HepG2 (cell line): Measurements from ENCODE around the gene UBTF. TPM values are rescaled to one million over a fixed set of nuclear protein-coding genes. Genes with fewer than 3 reads are reported as not detected.

Source experiments
- ATAC-seq: fragments of 200-7000 bp; cut with Tn5 transposase; 3 replicates; pipeline ENCODE4 v1.9.1; 2020; ENCODE audit warnings: mild to moderate bottlenecking, moderate library complexity
- BruUV-seq: library from RNA; stranded (reverse); fragments of 400-500 nt; replicated peaks from 2 replicates; lab custom pipeline; 2021; lab: Mats Ljungman, UMichigan
- CTCF ChIA-PET: fragments of 300-600 bp; formaldehyde crosslinking; extraction: SDS; loops from one replicate; lab custom pipeline; 2021; ENCODE audit warnings: low total read pairs, inconsistent platforms, low intra/inter-chr PET ratio; lab: Yijun Ruan, JAX
- POLR2A ChIA-PET: fragments of 350-600 bp; sonication (Branson Sonifier 250); formaldehyde crosslinking; loops from one replicate; lab custom pipeline; 2020; ENCODE audit warnings: antibody characterized with exemption, inconsistent platforms; lab: Yijun Ruan, JAX
- DNase-seq: peaks from one replicate; pipeline ENCODE4 v3.0.0-alpha.2; 2015; ENCODE audit warnings: low spot score
- FAIRE-seq: peaks from 3 replicates; lab custom pipeline; 2011; peaks lifted over from hg19 to GRCh38; lab: Jason Lieb, UNC
- H2AFZ ChIP-seq: one replicate; pipeline ENCODE4 v1.6.1; 2011; ENCODE audit warnings: low read length, inconsistent platforms
- H3K27ac ChIP-seq: fragments of 300-600 bp; 3 replicates; pipeline ENCODE4 v1.8.0; 2011; ENCODE audit warnings: mixed run types, mild to moderate bottlenecking, mixed read lengths, low read length, inconsistent platforms; ENCODE audit not compliant: insufficient read depth; ENCODE audit errors: extremely low read length
- H3K27me3 ChIP-seq, 2 experiments: fragments of 200-600 bp in 1 of 2; 2 replicates in 1 of 2; 3 replicates in 1 of 2; pipeline versions ENCODE4 v1.6.0 to v1.8.0; 2011; ENCODE audit warnings: low read length in 2 of 2, mild to moderate bottlenecking in 2 of 2, moderate library complexity in 2 of 2, inconsistent platforms in 1 of 2; ENCODE audit not compliant: insufficient read depth in 2 of 2, control insufficient read depth in 1 of 2
- H3K36me3 ChIP-seq, 2 experiments: fragments of 200-600 bp in 1 of 2; replicated peaks in 1 of 2; 2 replicates in 1 of 2; 3 replicates in 1 of 2; pipeline versions ENCODE4 v1.5.1 to v1.8.0; 2011; ENCODE audit warnings: low read length in 2 of 2, inconsistent platforms in 1 of 2; ENCODE audit not compliant: insufficient read depth in 2 of 2, control insufficient read depth in 1 of 2
- H3K4me1 ChIP-seq: 2 replicates; pipeline ENCODE4 v1.5.1; 2012; ENCODE audit warnings: low read length, inconsistent platforms; ENCODE audit not compliant: insufficient read depth
- H3K4me2 ChIP-seq: 2 replicates; pipeline ENCODE4 v1.6.0; 2011; ENCODE audit warnings: low read depth, low read length, inconsistent platforms
- H3K4me3 ChIP-seq, 3 experiments: fragments of 200-600 bp in 1 of 3; sonication (generic), shearing (Covaris generic) in 1 of 3; replicated peaks in 1 of 3; 2 replicates each; pipeline ENCODE4 v1.5.1; 2011 to 2016; ENCODE audit warnings: low read length in 3 of 3, inconsistent platforms in 2 of 3, low read depth in 2 of 3, mild to moderate bottlenecking in 2 of 3, control low read depth in 1 of 3, mixed read lengths in 1 of 3; ENCODE audit not compliant: insufficient read depth in 1 of 3
- H3K79me2 ChIP-seq: one replicate; pipeline ENCODE4 v1.6.1; 2011; ENCODE audit warnings: low read length, inconsistent platforms; ENCODE audit not compliant: insufficient read depth
- H3K9ac ChIP-seq: 2 replicates; pipeline ENCODE4 v1.6.0; 2011; ENCODE audit warnings: mild to moderate bottlenecking, low read depth, low read length, inconsistent platforms; ENCODE audit not compliant: insufficient read depth
- H3K9me3 ChIP-seq: 2 replicates; pipeline ENCODE4 v1.5.1; 2012; ENCODE audit warnings: mild to moderate bottlenecking, low read length
- H4K20me1 ChIP-seq: 2 replicates; pipeline ENCODE4 v1.6.0; 2011; ENCODE audit warnings: inconsistent platforms, mild to moderate bottlenecking, low read length, moderate library complexity; ENCODE audit not compliant: insufficient read depth
- CREM ChIP-seq, 2 experiments: sonication (generic) in 1 of 2; formaldehyde crosslinking in 1 of 2; IDR thresholded peaks; 2 replicates each; pipeline versions ENCODE4 v1.4.0 to v1.6.1; 2016 to 2020; ENCODE audit warnings: antibody characterized with exemption in 1 of 2, mild to moderate bottlenecking in 1 of 2, missing genetic modification reagents in 1 of 2
- FOXK1 ChIP-seq: sonication (generic); formaldehyde crosslinking; IDR thresholded peaks from 2 replicates; pipeline ENCODE4 v1.4.0; 2020; ENCODE audit warnings: low read depth, missing genetic modification reagents, borderline replicate concordance
- SMAD9 ChIP-seq: sonication (generic); formaldehyde crosslinking; IDR thresholded peaks from 2 replicates; pipeline ENCODE4 v1.5.1; 2020; ENCODE audit warnings: mild to moderate bottlenecking, missing genetic modification reagents
- ZNF616 ChIP-seq: sonication (generic); formaldehyde crosslinking; IDR thresholded peaks from 2 replicates; pipeline ENCODE4 v1.5.0; 2020; ENCODE audit warnings: low read depth, mild to moderate bottlenecking, missing genetic modification reagents
- WGBS: methylation state at CpG from one replicate; pipeline ENCODE4 v1.1.6; 2017; ENCODE audit warnings: low lambda C conversion rate; 5-methylcytosine and 5-hydroxymethylcytosine counted together
- in situ Hi-C: cut with HindIII; loops from 2 replicates; pipeline ENCODE4 v1.10.0; 2017; ENCODE audit warnings: low pct_unique_long_range_greater_than_20kb; ENCODE audit not compliant: extremely low pct_ligation_motif_present
- intact Hi-C: fragments of 100-400 bp; cut with micrococcal nuclease; formaldehyde crosslinking; loops from one replicate; pipeline ENCODE4 v1.10.0; 2022; ENCODE audit not compliant: unreplicated experiment
- polyA plus RNA-seq, 8 experiments: library from polyadenylated mRNA; depleted of rRNA in 3 of 8; stranded (reverse) in 7 of 8; unstranded in 1 of 8; fragments of >200 nt; fragmentation: Illumina TruSeq in 4 of 8; extraction: Trizol in 4 of 8; gene quantifications; 2 replicates each; pipeline versions ENCODE4 v1.2.1 to v1.2.3, GENCODE V29; 2011 to 2016; ENCODE audit warnings: low read depth in 4 of 8, missing spikeins in 1 of 8, mixed read lengths in 1 of 8; ENCODE audit not compliant: insufficient read depth in 1 of 8
- total RNA-seq, 5 experiments: library from RNA; depleted of rRNA; stranded (reverse); fragments of >200 nt; fragmentation: Illumina TruSeq; extraction: Trizol; gene quantifications; 2 replicates each; pipeline ENCODE4 v1.2.3, GENCODE V29; 2016; ENCODE audit warnings: low read depth in 1 of 5
- TF ChIP-seq, protein P1 (sequence below): sonication (generic); formaldehyde crosslinking; conservative IDR thresholded peaks from 2 replicates; pipeline ENCODE4 v1.4.0; 2020; ENCODE audit warnings: missing genetic modification reagents
- TF ChIP-seq, protein P2 (sequence below): sonication (generic); formaldehyde crosslinking; IDR thresholded peaks from 2 replicates; pipeline ENCODE4 v1.8.0; 2022; ENCODE audit warnings: mild to moderate bottlenecking, missing genetic modification reagents, moderate library complexity
- TF ChIP-seq, protein P3 (sequence below): sonication (generic); formaldehyde crosslinking; IDR thresholded peaks from 2 replicates; pipeline ENCODE4 v1.9.0; 2021; ENCODE audit warnings: missing genetic modification reagents, mild to moderate bottlenecking, borderline replicate concordance
- TF ChIP-seq, protein P4 (sequence below): sonication (generic); formaldehyde crosslinking; IDR thresholded peaks from 2 replicates; pipeline ENCODE4 v1.8.0; 2022; ENCODE audit warnings: missing genetic modification reagents, mild to moderate bottlenecking, inconsistent platforms, borderline replicate concordance

The UBTF gene
- total and polyA plus RNA-seq, 2 of the 13 experiments (the other 11 are each of a cell fraction or from before 2014, with no cell fraction given): 15.2 to 60.9 TPM

DNA sequence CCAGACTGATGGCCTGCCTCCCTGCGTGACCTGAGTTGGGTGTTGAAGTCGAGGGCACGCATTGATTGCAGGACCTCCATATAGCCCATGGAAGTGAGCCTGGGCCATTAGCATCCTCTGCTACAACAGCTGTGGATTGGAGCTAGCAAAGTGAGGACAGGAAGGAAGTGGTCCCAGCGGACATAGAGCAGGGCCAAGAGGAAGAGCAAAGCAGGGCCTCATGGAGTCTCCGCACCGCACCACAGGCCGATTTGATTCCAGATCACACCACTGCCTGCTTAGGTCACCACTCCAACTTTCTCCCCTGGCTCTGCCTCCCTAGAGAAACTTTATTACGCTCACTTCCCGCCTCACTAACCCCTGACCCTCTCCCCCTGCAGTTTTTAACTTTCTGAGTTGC lies 10.7 kb upstream of the UBTF start (continued):
- TF ChIP-seq, protein P1, sequence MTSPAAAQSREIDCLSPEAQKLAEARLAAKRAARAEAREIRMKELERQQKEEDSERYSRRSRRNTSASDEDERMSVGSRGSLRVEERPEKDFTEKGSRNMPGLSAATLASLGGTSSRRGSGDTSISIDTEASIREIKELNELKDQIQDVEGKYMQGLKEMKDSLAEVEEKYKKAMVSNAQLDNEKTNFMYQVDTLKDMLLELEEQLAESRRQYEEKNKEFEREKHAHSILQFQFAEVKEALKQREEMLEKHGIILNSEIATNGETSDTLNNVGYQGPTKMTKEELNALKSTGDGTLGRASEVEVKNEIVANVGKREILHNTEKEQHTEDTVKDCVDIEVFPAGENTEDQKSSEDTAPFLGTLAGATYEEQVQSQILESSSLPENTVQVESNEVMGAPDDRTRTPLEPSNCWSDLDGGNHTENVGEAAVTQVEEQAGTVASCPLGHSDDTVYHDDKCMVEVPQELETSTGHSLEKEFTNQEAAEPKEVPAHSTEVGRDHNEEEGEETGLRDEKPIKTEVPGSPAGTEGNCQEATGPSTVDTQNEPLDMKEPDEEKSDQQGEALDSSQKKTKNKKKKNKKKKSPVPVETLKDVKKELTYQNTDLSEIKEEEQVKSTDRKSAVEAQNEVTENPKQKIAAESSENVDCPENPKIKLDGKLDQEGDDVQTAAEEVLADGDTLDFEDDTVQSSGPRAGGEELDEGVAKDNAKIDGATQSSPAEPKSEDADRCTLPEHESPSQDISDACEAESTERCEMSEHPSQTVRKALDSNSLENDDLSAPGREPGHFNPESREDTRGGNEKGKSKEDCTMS (CRISPR knock-in tag): no peak

DNA sequence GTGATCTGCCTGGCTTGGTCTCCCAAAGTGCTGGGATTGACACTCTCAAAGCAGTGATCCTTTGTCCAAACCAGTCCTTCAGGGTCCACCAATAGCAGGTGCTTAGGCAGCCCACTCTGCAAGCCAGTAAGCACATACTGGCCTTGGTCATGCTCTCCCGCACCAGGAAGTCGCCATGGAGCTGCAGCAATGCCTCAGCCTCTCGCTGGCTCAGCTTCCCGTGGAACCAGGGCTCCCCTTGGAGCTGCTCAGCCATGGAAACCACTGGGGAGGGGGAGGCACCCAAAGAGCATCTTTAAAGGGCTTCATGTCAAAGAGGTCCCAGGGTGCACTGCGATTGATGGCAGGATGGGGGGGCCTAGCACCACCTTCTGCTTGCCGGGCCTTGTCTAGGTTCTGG lies 9.6 kb upstream of the UBTF start:
- FAIRE-seq: no peak
- 38% methylated on average over 4 of the region's 6 CpGs for WGBS
- ATAC-seq: peak; percentile 20; the same call in 1 of the 3 replicates
- Histone ChIP-seq H3K4me2 (no peak overlapping the region), H3K9ac (no peak overlapping the region), H4K20me1 (no peaks in the 10 kb centered on the region), H3K36me3 (no peaks in the 10 kb centered on the region), H3K9me3 (no peaks in the 10 kb centered on the region), H2AFZ (no peak overlapping the region), H3K27me3 (peaks cover 0 to 30% of the 10 kb centered on the region in 2 experiments; a peak in 3 of 5 replicates), H3K4me1 (no peaks in the 10 kb centered on the region), H3K79me2 (no peaks in the 10 kb centered on the region), H3K4me3 (no peak overlapping the region), H3K27ac (no peak overlapping the region)
- POLR2A ChIA-PET: no interaction called here
- intact Hi-C loops (no loop called here), in situ Hi-C loops (no loop called here)
- CTCF ChIA-PET: no interaction called here
- no TSS peak for BruUV-seq
- no peak for DNase-seq
- TF ChIP-seq, protein P2, sequence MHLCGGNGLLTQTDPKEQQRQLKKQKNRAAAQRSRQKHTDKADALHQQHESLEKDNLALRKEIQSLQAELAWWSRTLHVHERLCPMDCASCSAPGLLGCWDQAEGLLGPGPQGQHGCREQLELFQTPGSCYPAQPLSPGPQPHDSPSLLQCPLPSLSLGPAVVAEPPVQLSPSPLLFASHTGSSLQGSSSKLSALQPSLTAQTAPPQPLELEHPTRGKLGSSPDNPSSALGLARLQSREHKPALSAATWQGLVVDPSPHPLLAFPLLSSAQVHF (CRISPR knock-in tag): no peak
- TF ChIP-seq SMAD9: no peak
- no peak for TF ChIP-seq ZNF616 (CRISPR knock-in tag)
- no peak for TF ChIP-seq FOXK1 (CRISPR knock-in tag)
- TF ChIP-seq, protein P3, sequence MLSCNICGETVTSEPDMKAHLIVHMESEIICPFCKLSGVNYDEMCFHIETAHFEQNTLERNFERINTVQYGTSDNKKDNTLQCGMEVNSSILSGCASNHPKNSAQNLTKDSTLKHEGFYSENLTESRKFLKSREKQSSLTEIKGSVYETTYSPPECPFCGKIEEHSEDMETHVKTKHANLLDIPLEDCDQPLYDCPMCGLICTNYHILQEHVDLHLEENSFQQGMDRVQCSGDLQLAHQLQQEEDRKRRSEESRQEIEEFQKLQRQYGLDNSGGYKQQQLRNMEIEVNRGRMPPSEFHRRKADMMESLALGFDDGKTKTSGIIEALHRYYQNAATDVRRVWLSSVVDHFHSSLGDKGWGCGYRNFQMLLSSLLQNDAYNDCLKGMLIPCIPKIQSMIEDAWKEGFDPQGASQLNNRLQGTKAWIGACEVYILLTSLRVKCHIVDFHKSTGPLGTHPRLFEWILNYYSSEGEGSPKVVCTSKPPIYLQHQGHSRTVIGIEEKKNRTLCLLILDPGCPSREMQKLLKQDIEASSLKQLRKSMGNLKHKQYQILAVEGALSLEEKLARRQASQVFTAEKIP (CRISPR knock-in tag): no peak
- TF ChIP-seq, protein P4, sequence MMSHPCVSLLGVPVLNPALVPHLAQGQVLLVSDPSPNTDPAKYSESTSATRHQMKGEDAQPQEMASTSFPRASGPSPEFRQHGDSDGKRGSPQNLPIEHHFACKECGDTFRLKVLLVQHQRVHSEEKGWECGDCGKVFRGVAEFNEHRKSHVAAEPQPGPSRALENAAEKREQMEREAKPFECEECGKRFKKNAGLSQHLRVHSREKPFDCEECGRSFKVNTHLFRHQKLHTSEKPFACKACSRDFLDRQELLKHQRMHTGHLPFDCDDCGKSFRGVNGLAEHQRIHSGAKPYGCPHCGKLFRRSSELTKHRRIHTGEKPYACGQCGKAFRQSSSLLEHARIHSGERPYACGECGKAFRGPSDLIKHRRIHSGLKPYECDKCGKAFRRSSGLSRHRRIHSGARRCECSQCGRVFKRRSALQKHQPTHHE: no peak
- no peak for TF ChIP-seq CREM (IDR thresholded peaks at IDR 0.05)
- TF ChIP-seq CREM (CRISPR knock-in tag; IDR thresholded peaks at IDR 0.05): no peak
